Measurements from ENCODE around the gene MAPK1IP1L. TPM values are rescaled to one million over a fixed set of nuclear protein-coding genes. Genes with fewer than 3 reads are reported as not detected.

The MAPK1IP1L gene
- polyA plus RNA-seq, 1 experiment: 65.3 TPM

GRCh38 chr14:55116246-55117030 lies 65.0 kb downstream of the MAPK1IP1L start:
- no peaks in the 10 kb centered on the region for H3K9me3 ChIP-seq (ENCODE audit: control insufficient read depth, insufficient read depth, low read length)

DNA sequence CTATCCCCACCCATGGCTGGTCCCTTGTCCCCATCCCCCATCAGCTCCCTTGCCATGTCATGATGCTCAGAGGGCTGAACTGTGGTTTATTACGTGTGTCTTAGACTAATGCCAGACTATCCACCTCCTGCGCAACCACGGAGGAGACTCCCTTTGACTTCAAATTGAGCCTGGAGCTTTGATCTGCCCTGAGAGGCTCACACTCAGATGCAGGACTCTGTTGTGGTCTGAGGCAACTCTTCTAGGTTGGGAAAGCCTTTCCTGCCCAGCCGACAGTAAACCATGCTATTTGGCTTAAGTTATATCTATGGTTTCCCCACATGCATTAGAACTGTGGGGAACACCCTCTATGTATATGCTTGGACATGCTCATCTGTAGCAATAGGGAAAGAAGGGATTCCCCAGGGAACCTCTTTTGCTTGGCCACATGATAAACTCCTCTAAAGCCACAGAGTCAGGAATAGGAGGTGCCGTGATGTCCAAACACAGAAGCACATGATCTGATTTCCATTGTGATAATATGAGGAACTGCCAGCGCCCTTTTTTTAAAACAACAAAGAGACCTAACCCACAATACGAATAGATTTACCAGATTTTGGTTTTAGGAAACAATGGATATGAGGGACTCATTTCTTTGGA lies 66.5 kb downstream of the MAPK1IP1L start:
- no peaks in the 10 kb centered on the region for H3K9me3 ChIP-seq (ENCODE audit: control insufficient read depth, insufficient read depth, low read length)
- no peaks in the 10 kb centered on the region for H3K27me3 ChIP-seq (ENCODE audit: control insufficient read depth, insufficient read depth, low read length)
- CTCF ChIA-PET: no interaction called here
- TF ChIP-seq, protein P1, sequence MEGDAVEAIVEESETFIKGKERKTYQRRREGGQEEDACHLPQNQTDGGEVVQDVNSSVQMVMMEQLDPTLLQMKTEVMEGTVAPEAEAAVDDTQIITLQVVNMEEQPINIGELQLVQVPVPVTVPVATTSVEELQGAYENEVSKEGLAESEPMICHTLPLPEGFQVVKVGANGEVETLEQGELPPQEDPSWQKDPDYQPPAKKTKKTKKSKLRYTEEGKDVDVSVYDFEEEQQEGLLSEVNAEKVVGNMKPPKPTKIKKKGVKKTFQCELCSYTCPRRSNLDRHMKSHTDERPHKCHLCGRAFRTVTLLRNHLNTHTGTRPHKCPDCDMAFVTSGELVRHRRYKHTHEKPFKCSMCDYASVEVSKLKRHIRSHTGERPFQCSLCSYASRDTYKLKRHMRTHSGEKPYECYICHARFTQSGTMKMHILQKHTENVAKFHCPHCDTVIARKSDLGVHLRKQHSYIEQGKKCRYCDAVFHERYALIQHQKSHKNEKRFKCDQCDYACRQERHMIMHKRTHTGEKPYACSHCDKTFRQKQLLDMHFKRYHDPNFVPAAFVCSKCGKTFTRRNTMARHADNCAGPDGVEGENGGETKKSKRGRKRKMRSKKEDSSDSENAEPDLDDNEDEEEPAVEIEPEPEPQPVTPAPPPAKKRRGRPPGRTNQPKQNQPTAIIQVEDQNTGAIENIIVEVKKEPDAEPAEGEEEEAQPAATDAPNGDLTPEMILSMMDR (IDR thresholded peaks at IDR 0.05; ENCODE audit: low read depth, low read length): no peak
- no peak overlapping the region for H3K4me3 ChIP-seq (ENCODE audit: low read depth, low read length)
- POLR2A ChIA-PET: interaction anchor here (1.1 to 1.4 kb wide), 2 partner anchors 10 to 15 kb away, joined by 4 to 6 read pairs; no protein-coding TSS in a partner anchor
- no peak for DNase-seq (ENCODE audit: low read depth, low spot score)
- H3K27ac ChIP-seq (ENCODE audit: low read depth, low read length): no peak overlapping the region

More at GRCh38 chr14:55116246-55117030, 65.0 kb downstream of the MAPK1IP1L start:
- DNase-seq (ENCODE audit: low read depth, low spot score): no peak
- ChIA-PET POLR2A (no interaction called here), CTCF (no interaction called here)
- H3K27me3 ChIP-seq (ENCODE audit: control insufficient read depth, insufficient read depth, low read length): no peaks in the 10 kb centered on the region
- TF ChIP-seq, protein P1 (IDR thresholded peaks at IDR 0.05; ENCODE audit: low read depth, low read length): no peak
- no peak overlapping the region for H3K4me3 ChIP-seq (ENCODE audit: low read depth, low read length)
- H3K27ac ChIP-seq (ENCODE audit: low read depth, low read length): no peak overlapping the region

DNA sequence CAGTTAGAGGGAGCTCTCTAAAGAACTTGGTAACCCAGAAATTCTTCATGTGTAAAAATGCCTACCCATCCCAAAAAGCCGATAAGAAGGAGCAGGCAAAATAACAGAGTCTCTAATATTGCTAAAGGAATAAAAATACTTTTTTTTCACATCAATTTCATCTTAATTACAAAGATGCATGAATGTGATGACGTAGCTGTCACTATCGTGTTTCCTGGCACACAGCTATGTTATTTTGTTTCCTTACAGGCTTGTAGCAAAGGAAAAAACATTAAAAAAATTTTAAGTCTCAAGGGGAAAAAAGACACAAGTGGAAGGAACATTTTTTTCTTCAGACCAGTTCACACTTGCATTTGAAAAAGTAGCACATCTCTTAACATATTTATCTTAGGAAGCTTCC lies 67.3 kb downstream of the MAPK1IP1L start:
- ChIA-PET POLR2A (interaction anchor here (1.4 kb wide), 1 partner anchor 11 kb away, joined by 6 read pairs; no protein-coding TSS in a partner anchor), CTCF (no interaction called here)
- H3K27ac ChIP-seq (ENCODE audit: low read depth, low read length): no peak overlapping the region

More for the DNA sequence above, 67.3 kb downstream of the MAPK1IP1L start:
- no peaks in the 10 kb centered on the region for H3K27me3 ChIP-seq (ENCODE audit: control insufficient read depth, insufficient read depth, low read length)
- no peak overlapping the region for H3K4me3 ChIP-seq (ENCODE audit: low read depth, low read length)
- no peaks in the 10 kb centered on the region for H3K9me3 ChIP-seq (ENCODE audit: control insufficient read depth, insufficient read depth, low read length)
- DNase-seq (ENCODE audit: low read depth, low spot score): no peak
- TF ChIP-seq, protein P1 (IDR thresholded peaks at IDR 0.05; ENCODE audit: low read depth, low read length): no peak

Other genes with a start within 250 kb of the MAPK1IP1L start
- 0.67 and 0.88 TPM in 2 replicates for gene GCH1, start 148.8 kb upstream of the MAPK1IP1L start, polyA plus RNA-seq (2011; rRNA removed)
- gene WDHD1, start 24.5 kb upstream of the MAPK1IP1L start, polyA plus RNA-seq (2011; rRNA removed): 4.2 and 6.7 TPM in 2 replicates
- gene SOCS4, start 24.4 kb upstream of the MAPK1IP1L start, polyA plus RNA-seq (2011; rRNA removed): 8.1 and 11.1 TPM in 2 replicates
- gene LGALS3, start 77.6 kb downstream of the MAPK1IP1L start, polyA plus RNA-seq (2011; rRNA removed): 303 and 383 TPM in 2 replicates
- gene DLGAP5, start 139.9 kb downstream of the MAPK1IP1L start, polyA plus RNA-seq (2011; rRNA removed): 9.0 and 16.4 TPM in 2 replicates
- gene FBXO34, start 219.8 kb downstream of the MAPK1IP1L start, polyA plus RNA-seq (2011; rRNA removed): 26.8 and 30.9 TPM in 2 replicates